Renal pelvis (tissue), 4 donors: ENCODE data around the gene C5. TPM values are rescaled to one million over a fixed set of nuclear protein-coding genes. Genes with fewer than 3 reads are reported as not detected.

Experiments
- DNase-seq: peaks from one replicate; pipeline ENCODE4 v3.0.0-alpha.2; 2013
- polyA plus RNA-seq, 3 donors: library from polyadenylated mRNA; unstranded; fragments of 120-200 nt; gene quantifications; one replicate each; pipeline ENCODE4 v1.2.1, GENCODE V29; 2013; ENCODE audit not compliant: insufficient read length in 3 of 3

C5 gene
- polyA plus RNA-seq, 3 donors, result 11.7 to 17.3 (median 16.1) TPM

- no peak for DNase-seq
Observed at GRCh38 chr9:120911295-120911837, 138.7 kb downstream of the C5 start.

GRCh38 chr9:120910643-120911042, 139.4 kb downstream of the C5 start:
- DNase-seq, result no peak

- DNase-seq, result no peak
Observed at GRCh38 chr9:120909904-120910303, 140.2 kb downstream of the C5 start.

DNA sequence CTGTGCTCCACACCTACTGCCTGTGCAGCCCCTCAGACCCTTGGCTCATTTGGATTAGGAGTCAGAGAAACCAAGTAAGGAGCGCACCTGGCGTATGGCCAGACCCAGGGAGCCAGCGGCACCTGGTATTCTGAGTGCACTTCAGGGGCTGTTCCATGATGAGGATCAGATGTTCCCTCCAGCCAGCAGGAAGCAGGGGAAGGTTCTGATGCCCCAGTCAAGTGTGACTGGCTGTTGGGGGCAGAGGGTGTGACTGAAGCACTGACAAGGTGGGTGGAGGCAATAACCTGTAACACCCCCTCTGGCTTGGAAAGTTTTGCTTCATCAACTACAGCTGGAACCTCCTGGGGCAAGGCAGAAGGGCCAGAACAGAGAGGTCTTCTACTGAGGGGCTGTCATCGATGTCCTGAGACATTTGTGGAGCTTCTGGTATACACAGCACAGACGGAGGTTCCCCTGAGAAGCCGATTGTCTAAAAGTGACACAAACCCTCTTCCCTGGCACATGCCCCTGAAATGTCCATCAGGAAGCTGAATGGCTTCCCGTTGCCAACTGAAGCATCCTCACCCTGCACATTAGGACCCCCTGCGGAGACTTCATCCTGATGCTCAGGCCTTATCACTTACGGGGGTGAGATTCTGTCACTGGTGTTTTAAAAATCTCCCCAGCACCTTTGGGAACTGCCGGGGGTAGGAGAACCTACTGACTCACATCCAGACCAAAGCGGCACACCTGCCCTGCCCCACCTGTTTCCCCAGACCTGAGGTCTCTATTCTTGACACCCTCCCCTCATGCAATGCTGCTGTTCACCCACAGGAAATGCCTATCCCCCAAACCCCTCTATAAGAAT, 144.5 kb downstream of the C5 start:
- no peak for DNase-seq

DNA sequence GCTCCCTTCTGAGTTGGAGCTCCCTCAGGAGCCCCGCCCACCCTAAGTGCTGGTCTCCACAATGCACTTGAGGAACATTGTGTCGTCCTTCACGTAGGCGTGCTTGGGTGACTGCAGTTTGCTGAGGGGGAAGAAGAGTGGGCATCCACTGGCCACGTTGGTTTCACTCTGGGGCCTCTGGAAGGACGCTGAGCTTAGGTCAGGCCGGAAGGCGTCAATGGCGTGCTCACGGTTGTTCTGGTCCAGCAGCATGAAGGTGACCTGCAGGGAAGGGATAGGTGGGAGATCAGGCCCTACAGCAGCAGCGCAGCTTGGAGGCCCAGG, 145.1 kb downstream of the C5 start:
- no peak for DNase-seq

GRCh38 chr9:120904061-120904977, 145.8 kb downstream of the C5 start:
- DNase-seq, result no peak

- DNase-seq, result no peak
Observed at GRCh38 chr9:120902569-120903535, 147.2 kb downstream of the C5 start.

Other genes with a start within 250 kb of the C5 start
- gene PSMD5, start 207.4 kb downstream of the C5 start, polyA plus RNA-seq, result 10 to 100 TPM; 27.3 to 37.6 (median 36.0) TPM
- gene PHF19, start 173.1 kb downstream of the C5 start, polyA plus RNA-seq, result 10 to 100 TPM; 26.0 to 39.7 (median 34.7) TPM
- gene TRAF1, start 123.5 kb downstream of the C5 start, polyA plus RNA-seq, result 1 to 10 TPM; 4.9 to 6.6 (median 6.4) TPM
- gene CNTRL, start 24.7 kb upstream of the C5 start, polyA plus RNA-seq, result 10 to 100 TPM; 29.2 to 37.0 (median 35.7) TPM
- gene RAB14, start 151.6 kb upstream of the C5 start, polyA plus RNA-seq, result 10 to 100 TPM; 94.3 to 95.6 (median 95.3) TPM
- gene GSN, start 217.9 kb upstream of the C5 start, polyA plus RNA-seq, result 100 to 1,000 TPM; 147 to 225 (median 173) TPM